Measurements from ENCODE around the gene EIF2AK3. TPM values are rescaled to one million over a fixed set of nuclear protein-coding genes. Genes with fewer than 3 reads are reported as not detected.

EIF2AK3 gene
- total and polyA plus RNA-seq, 2 of the 8 experiments (the other 6 are each of a cell fraction or from before 2014, with no cell fraction given) = 5.8 to 22.8 TPM

- no peak overlapping the region for H2BK20ac ChIP-seq (ENCODE audit: low read length)
- no peak overlapping the region for H3K27ac ChIP-seq (ENCODE audit: low read depth, low read length)
- H3K79me1 ChIP-seq (ENCODE audit: low read depth, low read length) = no peaks in the 10 kb centered on the region
- no peak overlapping the region for H3K4me2 ChIP-seq (ENCODE audit: insufficient read depth in 1 of 2, low read depth in 2 of 2, low read length in 2 of 2)
- H3K4me1 ChIP-seq (replicated peaks in 1 of 4; ENCODE audit: control insufficient read depth in 3 of 4, insufficient read depth in 4 of 4, low read length in 3 of 4) = no peaks in the 10 kb centered on the region
- H4K8ac ChIP-seq (ENCODE audit: extremely low read depth, insufficient read depth, low read length) = no peak overlapping the region
- no peak overlapping the region for H3K4me3 ChIP-seq (ENCODE audit: extremely low read depth in 1 of 4, insufficient read depth in 2 of 4, low read depth in 3 of 4, low read length in 4 of 4)
- no peak overlapping the region for H2BK12ac ChIP-seq (ENCODE audit: low read depth, low read length)
- WGBS, 2 experiments (ENCODE audit: extremely low coverage in 1 of 2, insufficient coverage in 1 of 2, insufficient read length in 1 of 2, insufficient replicate concordance in 2 of 2, low coverage in 1 of 2, low lambda C conversion rate in 2 of 2, missing lambda C conversion rate in 1 of 2) = 46% methylated on average over 11 of the region's 11 CpGs; no CpG with 5 or more reads in 1 of the 2 experiments
- H3K14ac ChIP-seq (ENCODE audit: insufficient read length) = no peak overlapping the region
- H3K23me2 ChIP-seq (ENCODE audit: low read depth, low read length) = no peaks in the 10 kb centered on the region
- H2BK5ac ChIP-seq (ENCODE audit: low read depth, low read length) = no peak overlapping the region
- DNase-seq (ENCODE audit: low read depth in 1 of 2, low spot score in 2 of 2) (peak in 1 of 2 experiments; percentile 45), FAIRE-seq (peak; percentile 32)
- no peak overlapping the region for H2AK5ac ChIP-seq (ENCODE audit: low read depth, low read length)
- H3K27me3 ChIP-seq (replicated peaks in 1 of 4; ENCODE audit: control insufficient read depth in 3 of 4, extremely low read depth in 1 of 4, insufficient read depth in 3 of 4, low read length in 3 of 4) = no peaks in the 10 kb centered on the region
- H2AFZ ChIP-seq (ENCODE audit: low read length) = no peak overlapping the region
- no peak overlapping the region for H4K91ac ChIP-seq (replicated peaks; ENCODE audit: insufficient read length, low read length)
- ChIA-PET POLR2A (ENCODE audit: partially characterized antibody) (no interaction called here), CTCF (ENCODE audit: partially characterized antibody) (interaction anchor here (0.7 to 13.6 kb wide), 38 partner anchors 9 to 541 kb away, joined by 3 to 306 read pairs (median 4); partner anchors contain the start of genes EIF2AK3 and RPIA)
- H3K18ac ChIP-seq (ENCODE audit: extremely low read depth, low read length) = no peak overlapping the region
- H3K56ac ChIP-seq (replicated peaks; ENCODE audit: insufficient read length, low read depth, low read length) = no peak overlapping the region
- H3K4ac ChIP-seq (replicated peaks; ENCODE audit: insufficient read length, low read depth, low read length) = no peak overlapping the region
- no peaks in the 10 kb centered on the region for H3K36me3 ChIP-seq (ENCODE audit: control insufficient read depth in 2 of 4, insufficient read depth in 4 of 4, low read length in 3 of 4)
- no peak overlapping the region for H3K23ac ChIP-seq (ENCODE audit: insufficient read length)
- no peak overlapping the region for H2BK15ac ChIP-seq (ENCODE audit: low read length)
- no peaks in the 10 kb centered on the region for H3K79me2 ChIP-seq (ENCODE audit: control insufficient read depth in 1 of 2, insufficient read depth in 2 of 2, low read length in 2 of 2)
- TF ChIP-seq CBX5 (IDR thresholded peaks at IDR 0.05; ENCODE audit: low read depth, low read length) = no peak
- TF ChIP-seq RAD21 (IDR thresholded peaks at IDR 0.05 in 1 of 2, conservative IDR thresholded peaks at IDR 0.05 in 1 of 2; ENCODE audit: low read depth in 2 of 2, low read length in 2 of 2) = peak; percentile 78 to 83
- no peak for TF ChIP-seq RFX5 (IDR thresholded peaks at IDR 0.05; ENCODE audit: borderline replicate concordance, low read depth, low read length)
- TF ChIP-seq, protein P1, sequence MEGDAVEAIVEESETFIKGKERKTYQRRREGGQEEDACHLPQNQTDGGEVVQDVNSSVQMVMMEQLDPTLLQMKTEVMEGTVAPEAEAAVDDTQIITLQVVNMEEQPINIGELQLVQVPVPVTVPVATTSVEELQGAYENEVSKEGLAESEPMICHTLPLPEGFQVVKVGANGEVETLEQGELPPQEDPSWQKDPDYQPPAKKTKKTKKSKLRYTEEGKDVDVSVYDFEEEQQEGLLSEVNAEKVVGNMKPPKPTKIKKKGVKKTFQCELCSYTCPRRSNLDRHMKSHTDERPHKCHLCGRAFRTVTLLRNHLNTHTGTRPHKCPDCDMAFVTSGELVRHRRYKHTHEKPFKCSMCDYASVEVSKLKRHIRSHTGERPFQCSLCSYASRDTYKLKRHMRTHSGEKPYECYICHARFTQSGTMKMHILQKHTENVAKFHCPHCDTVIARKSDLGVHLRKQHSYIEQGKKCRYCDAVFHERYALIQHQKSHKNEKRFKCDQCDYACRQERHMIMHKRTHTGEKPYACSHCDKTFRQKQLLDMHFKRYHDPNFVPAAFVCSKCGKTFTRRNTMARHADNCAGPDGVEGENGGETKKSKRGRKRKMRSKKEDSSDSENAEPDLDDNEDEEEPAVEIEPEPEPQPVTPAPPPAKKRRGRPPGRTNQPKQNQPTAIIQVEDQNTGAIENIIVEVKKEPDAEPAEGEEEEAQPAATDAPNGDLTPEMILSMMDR (IDR thresholded peaks at IDR 0.05; ENCODE audit: control extremely low read depth in 1 of 3, insufficient read depth in 1 of 3, low read depth in 1 of 3, low read length in 3 of 3) = peak in 2 of 3 experiments; percentile 72 to 81; a peak in 3 of 4 replicates
- no peak for TF ChIP-seq SUZ12 (IDR thresholded peaks at IDR 0.05; ENCODE audit: low read length)
- no peak for TF ChIP-seq JUN (IDR thresholded peaks at IDR 0.05; ENCODE audit: low read depth, low read length)
- H4K20me1 ChIP-seq (replicated peaks in 1 of 2; ENCODE audit: control insufficient read depth in 1 of 2, insufficient read depth in 2 of 2, low read length in 2 of 2) = no peaks in the 10 kb centered on the region
- H2BK120ac ChIP-seq (replicated peaks; ENCODE audit: low read depth, low read length) = no peak overlapping the region
- no peak overlapping the region for H3K9ac ChIP-seq (replicated peaks in 1 of 4; ENCODE audit: extremely low read depth in 1 of 4, low read depth in 3 of 4, low read length in 3 of 4)
- no peaks in the 10 kb centered on the region for H3K9me3 ChIP-seq (ENCODE audit: insufficient read depth in 2 of 2, low read depth in 1 of 2, low read length in 1 of 2)
- H4K5ac ChIP-seq (ENCODE audit: insufficient read length, low read depth, low read length) = no peak overlapping the region
Observed at GRCh38 chr2:88671786-88672427, 44.6 kb upstream of the EIF2AK3 start.

Measured in H1 (cell line).